K562 (cell line): ENCODE measurements around the gene INSIG1. TPM values are rescaled to one million over a fixed set of nuclear protein-coding genes. Genes with fewer than 3 reads are reported as not detected.
A peak's percentile ranks its signal among the peaks of the same experiment; 100 is the strongest.

Experiments used
- DIDO1 ChIP-seq: fragments of 450-650 bp; IDR thresholded peaks from 2 replicates; pipeline ENCODE4 v1.6.1; 2016; ENCODE audit warnings: low read depth, missing biosample characterization, missing genetic modification characterization
- DNMT1 ChIP-seq: fragments of 450-650 bp; IDR thresholded peaks from 2 replicates; pipeline ENCODE4 v1.6.1; 2016; ENCODE audit warnings: antibody characterized with exemption, mild to moderate bottlenecking
- FOXA1 ChIP-seq: fragments of 450-650 bp; IDR thresholded peaks from 2 replicates; pipeline ENCODE4 v1.6.1; 2016; ENCODE audit warnings: mild to moderate bottlenecking, borderline replicate concordance
- JUN ChIP-seq, 2 experiments: sonication (generic) in 1 of 2; formaldehyde crosslinking in 1 of 2; IDR thresholded peaks; 2 replicates each; pipeline versions ENCODE4 v1.6.1 to v1.8.0; 2012 to 2022; ENCODE audit warnings: borderline replicate concordance in 2 of 2, mild to moderate bottlenecking in 2 of 2, improper control_type of control experiment in 1 of 2, low read depth in 1 of 2, low read length in 1 of 2, missing genetic modification reagents in 1 of 2
- MAFG ChIP-seq: fragments of 450-650 bp; conservative IDR thresholded peaks from 2 replicates; pipeline ENCODE4 v1.6.1; 2016; ENCODE audit warnings: missing genetic modification characterization, missing compliant biosample characterization
- MAFK ChIP-seq: IDR thresholded peaks from 2 replicates; pipeline ENCODE4 v1.6.1; 2011; ENCODE audit warnings: low read length, improper control_type of control experiment
- NFIX ChIP-seq: fragments of 250-450 bp; sonication (Bioruptor Pico); IDR thresholded peaks from 2 replicates; pipeline ENCODE4 v1.4.0; 2020; ENCODE audit warnings: low read depth, mild to moderate bottlenecking, moderate library complexity
- SMAD4 ChIP-seq: fragments of 250-450 bp; sonication (Bioruptor Pico); conservative IDR thresholded peaks from 2 replicates; pipeline ENCODE4 v1.8.0; 2021; ENCODE audit warnings: inconsistent platforms, mild to moderate bottlenecking, moderate library complexity
- SOX6 ChIP-seq: fragments of 450-650 bp; IDR thresholded peaks from 2 replicates; pipeline ENCODE4 v1.6.1; 2014; ENCODE audit warnings: mild to moderate bottlenecking
- SRSF3 ChIP-seq: fragments of 200-400 bp; formaldehyde crosslinking; IDR thresholded peaks from 2 replicates; pipeline ENCODE4 v1.6.1; 2016; ENCODE audit warnings: mild to moderate bottlenecking, low read length, moderate library complexity; ENCODE audit not compliant: insufficient read depth
- SRSF9 ChIP-seq: fragments of 200-400 bp; formaldehyde crosslinking; IDR thresholded peaks from 2 replicates; pipeline ENCODE4 v1.6.1; 2017; ENCODE audit warnings: low read depth, low read length, borderline replicate concordance
- ZNF449 ChIP-seq: fragments of 250-450 bp; sonication (Bioruptor Pico); IDR thresholded peaks from 2 replicates; pipeline ENCODE4 v1.8.0; 2022; ENCODE audit warnings: moderate library complexity, mild to moderate bottlenecking, inconsistent platforms
- ZNF655 ChIP-seq: fragments of 250-450 bp; sonication (Bioruptor Pico); IDR thresholded peaks from 2 replicates; pipeline ENCODE4 v1.5.0; 2021
- polyA plus RNA-seq, 8 experiments: library from polyadenylated mRNA; depleted of rRNA in 4 of 8; stranded (reverse) in 5 of 8; unstranded in 3 of 8; fragments of >200 nt; fragmentation: Nextera tagmentation in 2 of 8; fragmentation: Illumina TruSeq in 1 of 8; extraction: Ambion mirVana in 2 of 8; extraction: Trizol in 1 of 8; gene quantifications; 2 replicates each; pipeline versions ENCODE4 v1.2.1 to v1.2.3, GENCODE V29; 2011 to 2014; ENCODE audit warnings: inconsistent platforms in 1 of 8, missing spikeins in 1 of 8
- total RNA-seq, 7 experiments: library from RNA; depleted of rRNA in 6 of 7; stranded (reverse); fragments of >200 nt in 6 of 7; fragmentation: Illumina TruSeq in 2 of 7; extraction: Trizol in 2 of 7; gene quantifications; 2 replicates each; pipeline versions ENCODE4 v1.2.1 to v1.2.3, GENCODE V29; 2011 to 2021; ENCODE audit warnings: low replicate concordance in 1 of 7
- TF ChIP-seq, protein P1 (sequence below): sonication (generic); formaldehyde crosslinking; IDR thresholded peaks from 2 replicates; pipeline ENCODE4 v1.9.0; 2022; ENCODE audit warnings: mild to moderate bottlenecking, missing genetic modification reagents
- TF ChIP-seq, protein P2 (sequence below): fragments of 250-450 bp; sonication (Bioruptor Pico); IDR thresholded peaks from 2 replicates; pipeline ENCODE4 v1.9.0; 2021; ENCODE audit warnings: mild to moderate bottlenecking
- TF ChIP-seq, protein P3 (sequence below): sonication (generic); formaldehyde crosslinking; IDR thresholded peaks from 2 replicates; pipeline ENCODE4 v1.5.0; 2020; ENCODE audit warnings: missing genetic modification reagents

INSIG1 gene
- total and polyA plus RNA-seq, 9 of the 15 experiments (the other 6 are each of a cell fraction or from before 2014, with no cell fraction given): 57.1 to 787 (median 238) TPM

DNA sequence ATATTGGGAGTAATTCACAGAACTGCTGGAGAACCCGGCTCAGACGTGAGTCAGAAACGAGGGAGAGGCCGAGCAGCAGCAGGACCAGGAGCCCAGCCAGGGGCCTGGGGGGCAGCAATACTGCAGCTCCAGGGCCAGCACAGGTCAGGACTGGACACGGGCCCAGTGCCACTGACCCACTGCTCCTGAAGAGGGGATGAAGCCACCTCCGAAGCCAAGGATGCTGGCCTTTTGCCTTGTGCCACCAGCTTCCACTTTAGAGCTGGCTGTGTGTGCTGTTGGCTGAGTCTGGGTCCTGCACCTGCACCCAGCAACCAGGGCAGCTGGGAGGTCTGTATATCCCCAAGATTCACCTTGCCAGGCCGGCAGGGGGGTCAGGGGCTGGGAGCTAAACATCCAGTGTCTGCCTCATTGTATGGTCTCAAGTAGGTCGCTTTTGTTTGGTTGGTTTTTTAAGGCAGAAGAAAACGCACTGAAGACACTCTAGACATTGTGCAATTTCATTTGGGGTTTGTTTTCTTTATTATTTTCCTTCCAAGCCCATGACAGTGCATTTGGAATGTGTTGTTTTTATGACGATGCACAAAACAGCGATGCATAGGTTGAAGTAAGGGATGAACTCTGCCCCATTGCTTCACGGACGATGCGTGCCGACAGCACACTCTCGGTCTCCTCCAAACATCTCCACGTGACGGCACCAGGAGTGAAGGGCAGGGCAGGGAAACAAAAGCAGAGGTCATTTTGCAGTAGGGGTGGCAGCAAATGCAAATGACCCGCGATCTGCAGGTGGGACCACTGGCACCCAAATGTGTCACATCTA lies 27.7 kb upstream of the INSIG1 start (continued):
- TF ChIP-seq DNMT1 (no peak), MAFG (tag) (peak; percentile 55), DIDO1 (tag) (no peak), JUN (IDR thresholded peaks at IDR 0.05; ENCODE audit: borderline replicate concordance, low read depth, low read length) (no peak), JUN (CRISPR knock-in tag; IDR thresholded peaks at IDR 0.05; ENCODE audit: borderline replicate concordance) (no peak), SRSF9 (no peak), NFIX (no peak), SMAD4 (CRISPR knock-in tag) (no peak), SOX6 (0 out of 2 replicates have a peak, but pooled peaks have one; percentile 11), ZNF655 (CRISPR knock-in tag) (no peak), MAFK (peak; percentile 13; the same call in 1 of the 2 replicates), SRSF3 (no peak), FOXA1 (no peak), ZNF449 (CRISPR knock-in tag) (no peak)
- TF ChIP-seq, protein P1, sequence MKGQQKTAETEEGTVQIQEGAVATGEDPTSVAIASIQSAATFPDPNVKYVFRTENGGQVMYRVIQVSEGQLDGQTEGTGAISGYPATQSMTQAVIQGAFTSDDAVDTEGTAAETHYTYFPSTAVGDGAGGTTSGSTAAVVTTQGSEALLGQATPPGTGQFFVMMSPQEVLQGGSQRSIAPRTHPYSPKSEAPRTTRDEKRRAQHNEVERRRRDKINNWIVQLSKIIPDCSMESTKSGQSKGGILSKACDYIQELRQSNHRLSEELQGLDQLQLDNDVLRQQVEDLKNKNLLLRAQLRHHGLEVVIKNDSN: peak; percentile 62
- TF ChIP-seq, protein P2, sequence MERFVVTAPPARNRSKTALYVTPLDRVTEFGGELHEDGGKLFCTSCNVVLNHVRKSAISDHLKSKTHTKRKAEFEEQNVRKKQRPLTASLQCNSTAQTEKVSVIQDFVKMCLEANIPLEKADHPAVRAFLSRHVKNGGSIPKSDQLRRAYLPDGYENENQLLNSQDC (CRISPR knock-in tag): no peak
- TF ChIP-seq, protein P3, sequence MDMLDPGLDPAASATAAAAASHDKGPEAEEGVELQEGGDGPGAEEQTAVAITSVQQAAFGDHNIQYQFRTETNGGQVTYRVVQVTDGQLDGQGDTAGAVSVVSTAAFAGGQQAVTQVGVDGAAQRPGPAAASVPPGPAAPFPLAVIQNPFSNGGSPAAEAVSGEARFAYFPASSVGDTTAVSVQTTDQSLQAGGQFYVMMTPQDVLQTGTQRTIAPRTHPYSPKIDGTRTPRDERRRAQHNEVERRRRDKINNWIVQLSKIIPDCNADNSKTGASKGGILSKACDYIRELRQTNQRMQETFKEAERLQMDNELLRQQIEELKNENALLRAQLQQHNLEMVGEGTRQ (CRISPR knock-in tag): peak; percentile 51
